Spleen (tissue), 11 donors: Measurements from ENCODE around the gene WNT11. TPM values are rescaled to one million over a fixed set of nuclear protein-coding genes. Genes with fewer than 3 reads are reported as not detected.

Experiments
- DNase-seq: peaks from one replicate; pipeline ENCODE4 v3.0.0-alpha.2; 2020
- H3K27ac ChIP-seq, 8 donors: fragments of 200-600 bp; sonication (generic) in 7 of 8; 1 replicate in 4 of 8; 2 replicates in 4 of 8; pipeline versions ENCODE4 v1.5.0 to v1.8.0; 2016 to 2021; ENCODE audit warnings: inconsistent platforms in 4 of 8, mild to moderate bottlenecking in 4 of 8, moderate library complexity in 1 of 8
- H3K27me3 ChIP-seq, 7 donors: fragments of 200-600 bp; sonication (generic) in 6 of 7; replicated peaks in 1 of 7; 1 replicate in 4 of 7; 2 replicates in 3 of 7; pipeline versions ENCODE4 v1.5.0 to v1.8.0; 2016 to 2021; ENCODE audit warnings: inconsistent platforms in 3 of 7, mild to moderate bottlenecking in 1 of 7
- H3K36me3 ChIP-seq, 6 donors: fragments of 200-600 bp; sonication (generic) in 5 of 6; 1 replicate in 4 of 6; 2 replicates in 2 of 6; pipeline versions ENCODE4 v1.5.0 to v1.8.0; 2016 to 2021; ENCODE audit warnings: inconsistent platforms in 2 of 6
- H3K4me1 ChIP-seq, 6 donors: fragments of 200-600 bp; sonication (generic) in 5 of 6; 1 replicate in 3 of 6; 2 replicates in 3 of 6; pipeline versions ENCODE4 v1.5.0 to v1.8.0; 2016 to 2021; ENCODE audit warnings: inconsistent platforms in 3 of 6
- H3K4me3 ChIP-seq, 8 donors: fragments of 200-600 bp; sonication (generic) in 7 of 8; 1 replicate in 4 of 8; 2 replicates in 4 of 8; pipeline versions ENCODE4 v1.5.0 to v1.8.0; 2016 to 2021; ENCODE audit warnings: inconsistent platforms in 4 of 8, mild to moderate bottlenecking in 4 of 8, moderate library complexity in 2 of 8
- H3K9me3 ChIP-seq, 8 donors: fragments of 200-600 bp; sonication (generic) in 7 of 8; 1 replicate in 4 of 8; 2 replicates in 4 of 8; pipeline versions ENCODE4 v1.5.0 to v1.8.0; 2016 to 2021; ENCODE audit warnings: inconsistent platforms in 4 of 8
- CTCF ChIP-seq, 11 experiments: fragments of 200-600 bp in 7 of 11; fragments of 450-650 bp in 4 of 11; sonication (generic) in 4 of 11; IDR thresholded peaks in 8 of 11; conservative IDR thresholded peaks in 3 of 11; 1 replicate in 7 of 11; 2 replicates in 4 of 11; pipeline versions ENCODE4 v1.4.0 to v1.8.0; 2016 to 2021; ENCODE audit warnings: antibody characterized with exemption in 11 of 11, inconsistent platforms in 4 of 11, mild to moderate bottlenecking in 1 of 11
- POLR2A ChIP-seq, 3 donors: fragments of 450-650 bp; IDR thresholded peaks; one replicate each; pipeline ENCODE4 v1.5.1; 2017; ENCODE audit warnings: antibody characterized with exemption in 3 of 3, mild to moderate bottlenecking in 1 of 3
- POLR2AphosphoS5 ChIP-seq, 3 donors: sonication (generic); formaldehyde crosslinking; IDR thresholded peaks; one replicate each; pipeline ENCODE4 v1.5.1; 2017; ENCODE audit warnings: antibody characterized with exemption in 3 of 3
- WGBS, 5 donors: extraction: QIAGEN DNeasy Blood & Tissue Kit in 3 of 5; methylation state at CpG; one replicate each; pipeline versions ENCODE4 v1.1.5 to v1.1.7; 2013 to 2018; 5-methylcytosine and 5-hydroxymethylcytosine counted together
- intact Hi-C: fragments of 100-400 bp; cut with DNase I; formaldehyde crosslinking; loops from one replicate; pipeline ENCODE4 v1.15.0; 2023; ENCODE audit warnings: low total_unique reads
- polyA plus RNA-seq, 3 donors: library from polyadenylated mRNA; stranded (reverse); fragments of 200-250 nt; gene quantifications; one replicate each; pipeline ENCODE4 v1.2.1, GENCODE V29; 2013
- total RNA-seq, 7 donors: library from RNA; depleted of rRNA in 3 of 7; stranded (reverse); fragments of >200 nt in 3 of 7; fragmentation: NEBNext Ultra II Directional in 4 of 7; extraction: Animal tissue kit (Norgen Biotek cat#: 25700) in 4 of 7; gene quantifications; one replicate each; pipeline versions ENCODE4 v1.1.0 to v1.2.1, GENCODE V29; 2016 to 2021
- donor health status: healthy with polysubstance abuse.
- donor health status: DM: no; HTN: no; CAD: no; lungs with moderate emphysema.
- donor health status: DM: no; HTN: no; CAD: no.
- donor health status: Bipolar disorder and iron deficiency.
- donor health status: healthy.
- donor health status: DM: no; HTN: no; CAD: no.
- donor health status: DM: yes; HTN: yes; CAD: no.

WNT11 gene
- total and polyA plus RNA-seq, 10 donors = 0.09 to 4.2 (median 1.6) TPM

- TF ChIP-seq POLR2AphosphoS5 (IDR thresholded peaks at IDR 0.05) = peak in 1 of 3 donors; percentile 14
- no peak for TF ChIP-seq CTCF (IDR thresholded peaks at IDR 0.05 in 8 of 11, conservative IDR thresholded peaks at IDR 0.05 in 3 of 11)
- no peak for TF ChIP-seq POLR2A (IDR thresholded peaks at IDR 0.05)
- whole genome bisulfite sequencing, 5 donors = 45 to 54% (median 51%) methylated on average over 12 to 13 of the region's 13 CpGs
These were observed 53.3 kb downstream of the WNT11 start for GRCh38 chr11:76152741-76153570.

GRCh38 chr11:76152086-76152681 is 54.1 kb downstream of the WNT11 start:
- H3K9me3 ChIP-seq = no peaks in the 10 kb centered on the region
- TF ChIP-seq POLR2AphosphoS5 (IDR thresholded peaks at IDR 0.05) (peak; percentile 56 to 68 (median 64)), CTCF (IDR thresholded peaks at IDR 0.05 in 8 of 11, conservative IDR thresholded peaks at IDR 0.05 in 3 of 11) (peak; percentile 84 to 95 (median 92)), POLR2A (IDR thresholded peaks at IDR 0.05) (no peak)
- no peak overlapping the region for H3K27ac ChIP-seq
- H3K36me3 ChIP-seq = no peaks in the 10 kb centered on the region
- 10 to 13% (median 12%) methylated on average over 26 to 30 of the region's 30 CpGs for WGBS, 5 donors
- peaks cover 8 to 27% (median 21%) of the 10 kb centered on the region in 6 donors for H3K4me1 ChIP-seq
- H3K4me3 ChIP-seq = peak overlapping the region in 7 of 8 donors; percentile 18 to 62 (median 38)
- DNase-seq = peak; percentile 94
- intact Hi-C loops = loop anchor here (5.0 to 10.0 kb wide), 2 partner anchors 255 to 347 kb away; no protein-coding TSS in a partner anchor
- H3K27me3 ChIP-seq = no peaks in the 10 kb centered on the region

More at GRCh38 chr11:76152741-76153570, 53.3 kb downstream of the WNT11 start:
- peak; percentile 77 for DNase-seq
- no peaks in the 10 kb centered on the region for H3K36me3 ChIP-seq
- H3K9me3 ChIP-seq = no peaks in the 10 kb centered on the region
- no peaks in the 10 kb centered on the region for H3K27me3 ChIP-seq
- H3K27ac ChIP-seq = peak overlapping the region in 2 of 8 donors; percentile 41 to 54
- intact Hi-C loops = loop anchor here (5.0 to 10.0 kb wide), 2 partner anchors 256 to 348 kb away; no protein-coding TSS in a partner anchor
- peaks cover 8 to 27% (median 21%) of the 10 kb centered on the region in 6 donors for H3K4me1 ChIP-seq
- H3K4me3 ChIP-seq = peak overlapping the region in 6 of 8 donors; percentile 35 to 62 (median 42)

- WGBS, 5 donors = 65 to 80% (median 76%) methylated on average over 5 of the region's 5 CpGs
- TF ChIP-seq POLR2AphosphoS5 (IDR thresholded peaks at IDR 0.05) = no peak
- TF ChIP-seq CTCF (IDR thresholded peaks at IDR 0.05 in 8 of 11, conservative IDR thresholded peaks at IDR 0.05 in 3 of 11) = no peak
- no peak for TF ChIP-seq POLR2A (IDR thresholded peaks at IDR 0.05)
- H3K9me3 ChIP-seq = no peaks in the 10 kb centered on the region
- no peaks in the 10 kb centered on the region for H3K27me3 ChIP-seq
- H3K36me3 ChIP-seq = no peaks in the 10 kb centered on the region
- peaks cover 8 to 27% (median 21%) of the 10 kb centered on the region in 6 donors for H3K4me1 ChIP-seq
- intact Hi-C loops = loop anchor here (5.0 to 10.0 kb wide), 2 partner anchors 254 to 347 kb away; no protein-coding TSS in a partner anchor
- DNase-seq = no peak
- no peak overlapping the region for H3K27ac ChIP-seq
- H3K4me3 ChIP-seq = peak overlapping the region in 1 of 8 donors; percentile 62
These were observed 54.7 kb downstream of the WNT11 start for GRCh38 chr11:76151556-76152085.
